Suprapubic skin (tissue), 4 donors: ENCODE measurements around the gene PLEKHA3.

Experiments
- CTCF ChIP-seq, 2 donors: fragments of 200-600 bp in 1 of 2; fragments of 450-650 bp in 1 of 2; sonication (generic) in 1 of 2; IDR thresholded peaks; one replicate each; pipeline ENCODE4 v1.5.1; 2016 to 2019; ENCODE audit warnings: antibody characterized with exemption in 2 of 2, mild to moderate bottlenecking in 1 of 2, moderate library complexity in 1 of 2
- EP300 ChIP-seq: sonication (generic); formaldehyde crosslinking; IDR thresholded peaks from one replicate; pipeline ENCODE4 v1.6.1; 2017; ENCODE audit warnings: antibody characterized with exemption
- POLR2A ChIP-seq, 2 donors: fragments of 450-650 bp; IDR thresholded peaks; one replicate each; pipeline ENCODE4 v1.6.1; 2017; ENCODE audit warnings: antibody characterized with exemption in 2 of 2, mild to moderate bottlenecking in 2 of 2, moderate library complexity in 2 of 2
- POLR2AphosphoS5 ChIP-seq, 3 donors: sonication (generic); formaldehyde crosslinking; IDR thresholded peaks; one replicate each; pipeline ENCODE4 v1.6.1; 2017; ENCODE audit warnings: antibody characterized with exemption in 3 of 3

DNA sequence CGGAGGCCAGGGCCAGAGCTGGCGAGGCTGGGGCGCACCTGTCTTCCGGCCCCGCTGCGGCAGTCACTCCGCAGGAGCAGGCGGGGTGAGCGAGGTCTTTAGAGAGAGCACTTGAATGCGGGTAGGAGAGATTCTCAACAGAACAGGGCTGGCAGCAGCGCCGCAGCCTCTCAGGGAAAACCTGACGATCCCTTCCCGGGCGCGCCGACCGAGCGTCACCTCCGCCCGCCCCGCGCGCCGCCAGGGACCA, 29.8 kb upstream of the PLEKHA3 start:
- TF ChIP-seq EP300 (no peak), CTCF (IDR thresholded peaks at IDR 0.05) (no peak), POLR2AphosphoS5 (IDR thresholded peaks at IDR 0.05) (no peak), POLR2A (IDR thresholded peaks at IDR 0.05) (no peak)
